LNCaP clone FGC (cell line): ENCODE results near the gene MICAL2.
A peak's percentile ranks its signal among the peaks of the same experiment; 100 is the strongest.

Experiments used
- DNase-seq: peaks from one replicate; pipeline ENCODE4 v3.0.0-alpha.2; 2011; ENCODE audit warnings: low read depth
- H3K4me3 ChIP-seq: 2 replicates; pipeline ENCODE4 v1.5.1; 2011; ENCODE audit warnings: mild to moderate bottlenecking, low read depth, low read length, control low read depth
- CTCF ChIP-seq: IDR thresholded peaks from 2 replicates; pipeline ENCODE4 v1.5.1; 2012; ENCODE audit warnings: mild to moderate bottlenecking; ENCODE audit not compliant: control insufficient read depth, insufficient read depth; ENCODE audit errors: extremely low read depth

The MICAL2 gene

GRCh38 chr11:12279672-12280108, 169.3 kb downstream of the MICAL2 start:
- no peak for TF ChIP-seq CTCF

GRCh38 chr11:12280199-12280837, 169.9 kb downstream of the MICAL2 start:
- peak; percentile 40 for DNase-seq
- no peak for TF ChIP-seq CTCF
- no peak overlapping the region for H3K4me3 ChIP-seq

More at GRCh38 chr11:12279672-12280108, 169.3 kb downstream of the MICAL2 start:
- no peak overlapping the region for H3K4me3 ChIP-seq
- DNase-seq, result no peak

- no peak overlapping the region for H3K4me3 ChIP-seq
- no peak for DNase-seq
- TF ChIP-seq CTCF, result no peak
These were observed 170.6 kb downstream of the MICAL2 start for GRCh38 chr11:12280838-12281565.

GRCh38 chr11:12281571-12282478, 171.4 kb downstream of the MICAL2 start:
- TF ChIP-seq CTCF, result peak; percentile 91
- H3K4me3 ChIP-seq, result no peak overlapping the region
- DNase-seq, result peak; percentile 34

- H3K4me3 ChIP-seq, result no peak overlapping the region
- no peak for DNase-seq
- no peak for TF ChIP-seq CTCF
These were observed 172.3 kb downstream of the MICAL2 start for GRCh38 chr11:12282676-12283075.

- no peak overlapping the region for H3K4me3 ChIP-seq
- TF ChIP-seq CTCF, result no peak
- no peak for DNase-seq
These were observed 174.1 kb downstream of the MICAL2 start for GRCh38 chr11:12284316-12285050.
